Fibroblast of pulmonary artery (primary cell): ENCODE data around the gene ITGA11.

ENCODE experiments used
- DNase-seq: peaks from one replicate; pipeline ENCODE4 v3.0.0-alpha.2; 2010; ENCODE audit warnings: low read depth
- H3K4me3 ChIP-seq: replicated peaks from 2 replicates; pipeline ENCODE4 v1.5.1; 2011; ENCODE audit warnings: low read depth, mild to moderate bottlenecking, control low read depth, low read length, moderate library complexity
- CTCF ChIP-seq: IDR thresholded peaks from 2 replicates; pipeline ENCODE4 v1.5.1; 2011; ENCODE audit warnings: mild to moderate bottlenecking, control low read depth, low read length, inconsistent platforms; ENCODE audit errors: missing control alignments

ITGA11 gene

DNA sequence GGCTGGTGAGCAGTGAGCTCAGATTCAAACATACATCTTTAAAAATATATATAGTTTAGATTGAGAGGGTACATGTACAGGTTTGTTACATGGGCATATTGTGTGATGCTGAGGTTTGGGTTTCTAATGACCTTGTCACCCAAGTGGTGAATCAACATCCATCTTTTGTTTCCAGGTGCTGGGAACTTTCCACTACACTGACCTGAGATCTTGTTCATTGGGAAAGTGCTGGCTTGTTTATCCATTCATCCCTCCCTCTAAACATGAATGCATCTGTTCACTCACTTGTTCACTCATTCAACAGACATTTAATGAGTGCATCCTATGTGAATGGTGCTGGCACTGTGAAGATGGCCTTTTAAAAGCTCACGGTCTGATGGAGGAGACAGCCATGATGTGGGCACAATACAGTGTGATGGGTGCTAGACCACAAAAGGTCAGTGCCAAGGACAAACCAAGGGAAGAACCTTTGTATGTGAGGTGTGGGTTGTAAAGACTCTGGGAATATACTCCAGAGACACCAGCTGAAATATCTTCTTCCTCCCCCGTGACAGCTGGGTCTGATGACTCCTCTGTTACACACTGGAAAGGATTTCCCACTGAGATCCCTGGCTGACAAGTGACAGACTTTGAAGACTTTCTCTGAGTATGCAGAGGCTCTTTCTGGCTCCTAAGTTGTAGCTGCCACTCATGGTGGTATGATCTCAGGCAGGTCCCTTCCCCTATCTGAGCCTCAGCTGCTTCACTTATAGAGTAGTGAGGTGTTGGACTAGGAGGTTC is 16.2 kb upstream of the ITGA11 start:
- no peak for TF ChIP-seq CTCF
- H3K4me3 ChIP-seq = no peak overlapping the region
- no peak for DNase-seq

DNA sequence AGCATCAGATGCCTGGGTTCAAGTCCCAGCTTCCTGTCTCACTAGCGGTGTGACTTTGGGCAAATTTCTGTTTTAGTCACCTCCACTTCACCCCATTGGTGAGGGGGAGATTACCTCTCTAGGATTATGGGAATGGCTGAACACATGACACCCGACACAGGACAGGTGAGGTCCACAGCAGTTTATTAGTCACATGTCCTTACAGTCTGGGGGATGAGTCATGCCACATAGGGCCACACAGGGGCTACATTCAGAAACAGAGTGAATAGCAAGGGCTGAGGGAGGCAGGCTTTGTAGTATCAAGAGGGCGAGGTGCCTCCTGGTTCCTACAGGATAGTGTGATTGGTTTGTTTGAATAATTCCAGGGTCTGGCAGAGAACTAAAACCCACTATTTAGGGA is 15.2 kb upstream of the ITGA11 start:
- no peak for TF ChIP-seq CTCF
- DNase-seq = no peak
- no peak overlapping the region for H3K4me3 ChIP-seq

- no peak for DNase-seq
- TF ChIP-seq CTCF = no peak
- no peak overlapping the region for H3K4me3 ChIP-seq
Observed at GRCh38 chr15:68445351-68445750, 13.4 kb upstream of the ITGA11 start.

DNA sequence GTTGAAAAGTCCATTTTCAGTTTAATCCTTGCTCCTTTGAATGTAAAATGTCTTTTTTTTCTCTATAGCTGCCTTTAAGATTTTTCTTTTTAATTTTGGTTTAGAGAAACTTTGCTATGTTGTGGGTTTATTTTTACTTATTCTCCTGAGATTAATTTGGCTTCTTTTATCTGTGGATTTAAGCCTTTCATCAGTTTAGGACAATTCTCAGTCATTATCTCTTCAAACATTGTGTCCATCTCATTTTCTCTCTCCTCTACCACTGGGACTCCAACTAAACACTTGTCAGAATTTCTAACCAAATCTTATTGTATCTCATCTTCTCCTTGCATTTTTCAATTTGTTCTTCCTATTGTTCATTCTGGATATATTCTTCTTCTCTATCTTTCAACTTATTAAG is 12.4 kb upstream of the ITGA11 start:
- H3K4me3 ChIP-seq = no peak overlapping the region
- DNase-seq = no peak
- no peak for TF ChIP-seq CTCF

DNA sequence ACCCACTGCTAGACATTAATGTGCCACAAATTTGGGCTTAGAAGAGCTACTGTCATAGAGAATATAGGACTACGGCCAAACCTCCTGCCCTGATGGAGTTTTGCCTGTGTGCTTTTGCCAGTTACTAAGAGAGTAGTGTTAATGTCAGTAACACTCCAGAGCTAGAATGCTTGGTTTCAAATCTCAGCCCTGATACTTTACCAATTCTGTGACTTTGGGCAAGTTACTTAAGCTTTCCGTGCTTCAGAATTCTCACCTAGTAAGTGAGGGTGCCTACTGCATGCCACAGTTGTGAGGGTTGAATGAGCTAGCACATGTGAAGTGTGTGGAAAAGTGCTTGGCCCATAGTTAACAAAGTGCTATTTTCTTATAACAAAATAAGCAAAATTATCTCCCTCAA is 10.9 kb upstream of the ITGA11 start:
- no peak for TF ChIP-seq CTCF
- no peak overlapping the region for H3K4me3 ChIP-seq
- no peak for DNase-seq

DNA sequence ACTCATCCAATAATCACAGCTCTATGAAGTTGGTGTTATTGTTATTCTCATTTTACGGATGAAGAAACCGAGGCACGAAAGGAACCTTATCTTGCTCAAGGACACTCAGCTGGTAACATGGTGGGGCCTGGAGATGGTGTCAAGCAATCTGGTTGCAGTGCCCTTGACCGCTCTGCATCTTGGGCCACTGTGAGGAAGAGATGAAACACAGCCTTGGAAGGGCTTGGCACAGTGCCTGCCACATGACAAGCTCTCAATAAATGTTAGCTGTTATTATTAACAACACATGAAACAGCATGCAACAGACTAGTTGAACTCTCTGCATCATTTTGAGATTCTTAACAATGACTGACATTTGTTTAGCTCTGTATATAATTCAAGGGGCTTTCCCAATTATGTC is 10.1 kb upstream of the ITGA11 start:
- H3K4me3 ChIP-seq = no peak overlapping the region
- DNase-seq = no peak
- no peak for TF ChIP-seq CTCF

DNA sequence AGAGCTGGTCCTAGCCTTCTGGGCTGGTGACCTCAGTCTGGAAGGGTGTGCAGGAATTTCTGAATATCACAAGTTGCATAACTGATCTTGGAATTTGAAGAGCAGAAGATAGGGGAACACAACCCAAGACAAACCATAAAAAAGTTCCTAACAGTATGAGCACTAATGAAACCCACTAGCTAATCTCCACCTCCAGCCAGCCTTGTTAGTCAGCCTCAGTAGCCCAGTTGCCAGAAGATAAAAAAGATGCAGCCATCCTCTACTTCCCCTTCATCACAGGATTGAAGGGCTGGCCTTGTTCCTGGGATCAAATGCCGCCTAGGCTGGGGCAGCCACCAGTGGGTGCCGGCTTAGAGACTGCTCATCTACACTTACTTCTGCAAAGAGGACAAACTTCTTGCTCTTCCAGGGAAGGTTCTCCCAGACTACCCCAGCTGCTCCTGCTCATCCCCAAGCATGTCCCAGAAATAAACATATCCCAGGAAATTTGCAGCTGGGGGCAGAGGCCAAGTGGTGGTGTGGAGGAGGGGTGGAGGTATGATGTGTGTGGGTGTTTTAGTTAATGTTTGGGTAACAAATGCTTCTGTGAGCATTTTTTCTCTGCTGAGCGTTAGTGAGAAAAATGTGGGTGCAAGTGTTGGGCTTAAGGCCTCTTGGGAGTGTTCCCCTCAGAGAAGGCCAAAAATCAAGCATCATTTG is 9.2 kb upstream of the ITGA11 start:
- no peak overlapping the region for H3K4me3 ChIP-seq
- DNase-seq = no peak
- no peak for TF ChIP-seq CTCF
